HAP-1 (cell line): ENCODE data around the gene MAPKAPK5.
"Not testable (repeated sequence)": the region's sequence is repeated elsewhere in the genome, so short reads cannot be mapped to it uniquely, and the experiment has no call there.

ENCODE experiments used
- DNase-seq, 2 experiments: peaks; one replicate each; pipeline ENCODE4 v3.0.0-alpha.2; 2016 to 2020; ENCODE audit warnings: low spot score in 2 of 2
- H3K27me3 ChIP-seq: fragments of 250-450 bp; sonication (Bioruptor Pico); 2 replicates; pipeline ENCODE4 v1.5.1; 2020; ENCODE audit warnings: low read depth, mild to moderate bottlenecking, moderate library complexity
- H3K36me3 ChIP-seq: fragments of 250-450 bp; sonication (Bioruptor Pico); replicated peaks from 2 replicates; pipeline ENCODE4 v1.5.1; 2020; ENCODE audit warnings: mild to moderate bottlenecking
- H3K4me1 ChIP-seq: fragments of 250-450 bp; sonication (Bioruptor Pico); 2 replicates; pipeline ENCODE4 v1.5.1; 2020; ENCODE audit warnings: mild to moderate bottlenecking
- H3K4me3 ChIP-seq: fragments of 250-450 bp; sonication (Bioruptor Pico); 2 replicates; pipeline ENCODE4 v1.5.1; 2020; ENCODE audit warnings: mild to moderate bottlenecking, moderate library complexity
- H3K9me3 ChIP-seq: fragments of 250-450 bp; sonication (Bioruptor Pico); 2 replicates; pipeline ENCODE4 v1.5.1; 2020; ENCODE audit warnings: mild to moderate bottlenecking, moderate library complexity
- in situ Hi-C: fragments of 300-500 bp; cut with MboI; formaldehyde crosslinking; loops from 3 replicates; pipeline ENCODE4 v1.14.3; 2020; ENCODE audit warnings: low sequenced_read_pairs, inconsistent platforms, mixed read lengths

Gene MAPKAPK5, protein sequence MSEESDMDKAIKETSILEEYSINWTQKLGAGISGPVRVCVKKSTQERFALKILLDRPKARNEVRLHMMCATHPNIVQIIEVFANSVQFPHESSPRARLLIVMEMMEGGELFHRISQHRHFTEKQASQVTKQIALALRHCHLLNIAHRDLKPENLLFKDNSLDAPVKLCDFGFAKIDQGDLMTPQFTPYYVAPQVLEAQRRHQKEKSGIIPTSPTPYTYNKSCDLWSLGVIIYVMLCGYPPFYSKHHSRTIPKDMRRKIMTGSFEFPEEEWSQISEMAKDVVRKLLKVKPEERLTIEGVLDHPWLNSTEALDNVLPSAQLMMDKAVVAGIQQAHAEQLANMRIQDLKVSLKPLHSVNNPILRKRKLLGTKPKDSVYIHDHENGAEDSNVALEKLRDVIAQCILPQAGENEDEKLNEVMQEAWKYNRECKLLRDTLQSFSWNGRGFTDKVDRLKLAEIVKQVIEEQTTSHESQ

DNA sequence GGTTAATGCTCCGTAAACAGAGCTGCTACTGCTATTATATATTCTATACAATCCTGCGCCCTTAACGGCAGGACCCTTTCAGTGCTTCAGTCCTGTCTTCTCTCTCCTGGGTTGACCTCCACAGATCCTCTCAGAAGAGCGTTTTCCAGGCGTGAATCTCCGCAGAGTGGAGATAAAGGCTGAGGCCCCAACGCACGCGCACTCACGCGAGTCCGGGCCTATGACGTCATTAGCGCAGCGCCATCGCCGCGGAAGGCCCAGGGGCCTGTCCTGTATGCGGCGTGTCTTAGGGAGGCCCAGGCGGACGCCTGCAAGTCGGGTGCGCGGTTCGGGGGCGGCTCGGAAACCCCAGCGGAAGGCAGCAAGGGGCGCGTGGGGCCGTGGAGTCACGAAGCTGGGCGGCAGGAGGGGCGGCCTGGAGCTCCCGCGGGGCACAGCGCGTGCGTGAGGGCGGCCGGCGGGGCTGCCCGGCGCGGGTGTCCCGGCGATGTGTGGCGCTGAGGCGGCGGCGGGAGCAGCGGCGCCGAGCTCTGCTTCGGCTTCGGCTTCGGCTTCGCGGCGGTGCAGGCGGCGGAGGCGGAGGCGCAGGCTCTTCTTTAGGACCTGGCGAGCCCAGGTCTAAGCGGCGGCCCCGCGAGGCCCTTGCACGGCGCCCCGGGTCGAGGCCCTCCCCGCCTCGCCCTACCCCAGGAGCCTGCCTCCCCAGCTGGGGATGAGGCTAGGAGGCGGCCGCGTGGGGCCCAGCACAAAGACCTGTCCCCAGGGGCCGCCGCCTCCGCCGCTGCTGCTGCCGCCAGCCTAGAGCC lies at the start of gene MAPKAPK5:
TSS of gene MAPKAPK5 (plus strand) at position 479 of the 806 bp plus-strand sequence. CDS start 506 bp downstream, outside the sequence.
- H3K36me3 ChIP-seq, result peaks cover 40% of the 10 kb centered on the region
- H3K27me3 ChIP-seq, result no peaks in the 10 kb centered on the region
- in situ Hi-C loops, result no loop called here

DNA sequence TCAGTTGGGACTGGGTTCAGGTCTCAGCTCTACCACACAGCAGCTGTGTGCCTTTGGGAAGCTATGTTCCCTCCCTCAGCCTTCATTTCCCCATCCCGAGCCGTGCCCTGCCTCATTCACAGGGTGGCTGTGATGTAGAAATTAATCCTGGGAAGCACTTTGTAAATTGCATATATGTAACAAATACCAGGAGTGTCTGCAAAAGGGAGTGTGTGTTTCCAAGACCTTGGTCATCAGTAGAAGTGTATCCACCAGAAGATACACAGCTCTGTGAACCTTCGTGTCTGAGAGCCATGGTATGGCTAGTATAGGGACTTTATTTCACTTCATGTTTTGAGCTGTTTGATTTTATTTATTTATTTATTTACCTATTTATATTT lies 49.2 kb upstream of the MAPKAPK5 start:
- in situ Hi-C loops, result no loop called here
- Histone ChIP-seq H3K4me3 (no peak overlapping the region), H3K36me3 (no peaks in the 10 kb centered on the region), H3K4me1 (no peaks in the 10 kb centered on the region), H3K27me3 (no peaks in the 10 kb centered on the region), H3K9me3 (no peaks in the 10 kb centered on the region)
- DNase-seq, result no peak

More for the DNA sequence above, at the start of gene MAPKAPK5:
- peaks cover 4% of the 10 kb centered on the region for H3K4me1 ChIP-seq
- H3K4me3 ChIP-seq, result peak within 1 kb of the TSS; percentile 56
- no peaks in the 10 kb centered on the region for H3K9me3 ChIP-seq
- DNase-seq, result peak; percentile 89 to 95

GRCh38 chr12:111798182-111798581 lies 43.8 kb upstream of the MAPKAPK5 start:
- H3K27me3 ChIP-seq, result no peaks in the 10 kb centered on the region
- H3K9me3 ChIP-seq, result no peaks in the 10 kb centered on the region
- H3K4me1 ChIP-seq, result no peaks in the 10 kb centered on the region
- DNase-seq, result no peak
- in situ Hi-C loops, result no loop called here
- no peaks in the 10 kb centered on the region for H3K36me3 ChIP-seq
- H3K4me3 ChIP-seq, result no peak overlapping the region

DNA sequence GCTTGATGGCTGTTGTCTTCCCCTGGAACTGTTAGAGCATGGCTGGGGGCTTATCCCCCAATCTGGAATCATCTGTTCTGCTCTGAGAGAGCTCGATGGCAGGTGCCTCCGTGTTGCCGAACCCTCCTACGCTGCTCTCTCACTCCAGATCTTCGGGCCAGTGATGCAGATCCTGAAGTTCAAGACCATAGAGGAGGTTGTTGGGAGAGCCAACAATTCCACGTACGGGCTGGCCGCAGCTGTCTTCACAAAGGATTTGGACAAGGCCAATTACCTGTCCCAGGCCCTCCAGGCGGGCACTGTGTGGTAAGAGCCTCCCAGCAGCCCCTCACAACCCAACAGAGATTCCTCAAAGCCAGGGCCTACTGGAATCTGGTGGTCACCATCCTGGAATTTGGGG lies 42.3 kb upstream of the MAPKAPK5 start:
- in situ Hi-C loops, result no loop called here
- H3K4me3 ChIP-seq, result no peak overlapping the region
- H3K4me1 ChIP-seq, result no peaks in the 10 kb centered on the region
- H3K36me3 ChIP-seq, result no peaks in the 10 kb centered on the region
- DNase-seq, result no peak
- no peaks in the 10 kb centered on the region for H3K9me3 ChIP-seq
- no peaks in the 10 kb centered on the region for H3K27me3 ChIP-seq

GRCh38 chr12:111803038-111803626 lies 38.9 kb upstream of the MAPKAPK5 start:
- Histone ChIP-seq H3K4me3 (no peak overlapping the region), H3K4me1 (no peaks in the 10 kb centered on the region), H3K9me3 (no peaks in the 10 kb centered on the region), H3K36me3 (no peaks in the 10 kb centered on the region), H3K27me3 (no peaks in the 10 kb centered on the region)
- in situ Hi-C loops, result no loop called here
- no peak for DNase-seq

DNA sequence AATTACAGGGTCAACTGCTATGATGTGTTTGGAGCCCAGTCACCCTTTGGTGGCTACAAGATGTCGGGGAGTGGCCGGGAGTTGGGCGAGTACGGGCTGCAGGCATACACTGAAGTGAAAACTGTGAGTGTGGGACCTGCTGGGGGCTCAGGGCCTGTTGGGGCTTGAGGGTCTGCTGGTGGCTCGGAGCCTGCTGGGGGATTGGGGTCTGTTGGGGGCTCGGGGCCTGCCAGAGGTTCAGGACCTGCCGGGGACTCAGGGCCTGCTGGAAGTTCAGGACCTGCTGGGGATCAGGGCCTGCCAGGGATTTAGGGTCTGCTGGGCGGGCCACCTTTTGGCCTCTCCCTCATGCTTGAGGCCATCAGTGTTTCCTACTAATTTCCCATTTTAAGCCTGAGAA lies 38.2 kb upstream of the MAPKAPK5 start:
- no peaks in the 10 kb centered on the region for H3K27me3 ChIP-seq
- no peak overlapping the region for H3K4me3 ChIP-seq
- no peaks in the 10 kb centered on the region for H3K36me3 ChIP-seq
- H3K9me3 ChIP-seq, result no peaks in the 10 kb centered on the region
- DNase-seq, result no peak
- in situ Hi-C loops, result no loop called here
- H3K4me1 ChIP-seq, result no peaks in the 10 kb centered on the region

DNA sequence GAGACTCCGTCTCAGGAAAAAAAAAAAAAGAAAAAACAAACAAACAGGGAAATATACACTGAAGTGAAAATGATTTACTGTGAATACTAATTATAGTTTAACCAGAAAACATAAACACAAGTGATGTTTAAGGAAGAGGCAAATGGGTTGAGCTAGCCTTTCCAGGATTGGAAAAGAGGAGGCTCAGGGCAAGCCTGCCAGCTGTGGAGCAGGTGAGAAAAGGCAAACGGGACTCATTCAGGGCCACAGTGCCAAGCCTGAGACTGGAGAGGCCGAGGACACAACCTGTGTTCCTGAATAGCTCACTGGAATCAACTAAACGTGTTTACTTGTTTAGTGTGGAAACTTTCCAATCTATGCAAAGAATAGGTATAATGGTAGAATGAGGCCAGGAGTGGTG lies 35.7 kb upstream of the MAPKAPK5 start:
- DNase-seq, result no peak
- Histone ChIP-seq H3K9me3 (no peaks in the 10 kb centered on the region), H3K27me3 (no peaks in the 10 kb centered on the region), H3K4me3 (no peak overlapping the region), H3K4me1 (no peaks in the 10 kb centered on the region), H3K36me3 (no peaks in the 10 kb centered on the region)
- in situ Hi-C loops, result no loop called here

DNA sequence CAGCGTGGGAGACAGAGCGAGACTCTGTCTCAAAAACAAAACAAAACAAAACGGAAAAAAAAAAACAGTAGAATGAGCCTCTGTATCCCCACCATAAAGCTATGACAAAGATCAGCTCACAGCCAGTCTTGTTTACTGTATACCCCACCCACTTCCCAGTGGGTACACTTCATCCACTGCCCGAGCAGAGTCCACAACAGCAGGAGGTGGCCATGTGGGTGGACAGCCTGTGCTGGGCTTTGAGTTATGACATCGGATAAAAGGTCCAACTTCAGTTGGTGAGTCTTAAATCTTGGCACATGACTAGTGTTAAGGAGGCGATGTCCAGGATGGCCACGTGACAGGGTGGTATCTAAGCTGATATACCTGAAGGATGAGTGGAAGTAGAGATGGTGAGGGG lies 34.8 kb upstream of the MAPKAPK5 start:
- in situ Hi-C loops, result no loop called here

DNA sequence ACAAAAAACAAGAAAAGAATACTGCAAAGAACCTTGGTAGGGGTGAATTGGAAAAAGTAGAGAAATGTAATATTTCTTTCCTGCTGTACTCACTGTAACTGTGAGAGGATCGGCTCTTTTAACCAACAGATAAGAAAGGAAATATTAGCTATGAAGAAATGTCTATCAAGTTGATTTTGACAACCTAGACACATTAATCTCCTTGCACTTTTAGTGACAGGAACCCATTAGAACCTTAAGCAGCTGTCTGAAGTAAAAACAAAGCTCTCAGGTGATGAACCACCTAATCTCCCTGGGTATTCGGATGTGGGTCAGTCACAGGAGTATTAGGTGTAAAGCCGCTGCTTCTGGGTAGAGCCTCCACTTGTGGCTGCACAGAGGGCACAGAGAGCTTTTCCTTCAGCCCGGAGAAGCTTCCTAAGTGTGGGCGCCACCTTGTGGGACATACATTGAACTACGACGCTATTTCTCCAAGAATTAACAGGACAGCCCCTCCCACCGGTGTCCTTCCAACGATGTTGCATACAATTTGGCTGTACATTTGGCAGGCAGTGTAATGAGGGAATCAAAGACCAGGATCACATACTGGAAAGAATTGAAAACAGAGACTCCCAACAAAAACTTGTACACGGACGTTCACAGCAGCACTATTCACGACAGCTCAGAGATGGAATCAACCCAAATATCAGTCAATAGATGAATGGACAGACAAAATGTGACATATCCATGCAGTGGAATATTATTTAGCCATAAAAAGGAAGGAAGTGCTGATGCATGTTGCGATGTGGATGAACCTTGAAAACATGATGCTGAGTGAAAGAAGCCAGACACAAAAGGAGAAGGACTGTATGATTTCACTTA lies 28.9 kb upstream of the MAPKAPK5 start:
- in situ Hi-C loops, result loop anchor here (5.0 kb wide), 1 partner anchor 61 kb away; no protein-coding TSS in a partner anchor
- no peaks in the 10 kb centered on the region for H3K36me3 ChIP-seq
- H3K4me3 ChIP-seq, result no peak overlapping the region
- DNase-seq, result peak; percentile 76 to 86
- H3K9me3 ChIP-seq, result no peaks in the 10 kb centered on the region
- no peaks in the 10 kb centered on the region for H3K27me3 ChIP-seq
- peaks cover 6% of the 10 kb centered on the region; the same call in 1 of the 2 replicates for H3K4me1 ChIP-seq

More for the DNA sequence above, 34.8 kb upstream of the MAPKAPK5 start:
- DNase-seq, result no peak
- no peak overlapping the region for H3K4me3 ChIP-seq
- no peaks in the 10 kb centered on the region for H3K36me3 ChIP-seq
- H3K27me3 ChIP-seq, result no peaks in the 10 kb centered on the region
- H3K4me1 ChIP-seq, result no peaks in the 10 kb centered on the region
- H3K9me3 ChIP-seq, result no peaks in the 10 kb centered on the region

DNA sequence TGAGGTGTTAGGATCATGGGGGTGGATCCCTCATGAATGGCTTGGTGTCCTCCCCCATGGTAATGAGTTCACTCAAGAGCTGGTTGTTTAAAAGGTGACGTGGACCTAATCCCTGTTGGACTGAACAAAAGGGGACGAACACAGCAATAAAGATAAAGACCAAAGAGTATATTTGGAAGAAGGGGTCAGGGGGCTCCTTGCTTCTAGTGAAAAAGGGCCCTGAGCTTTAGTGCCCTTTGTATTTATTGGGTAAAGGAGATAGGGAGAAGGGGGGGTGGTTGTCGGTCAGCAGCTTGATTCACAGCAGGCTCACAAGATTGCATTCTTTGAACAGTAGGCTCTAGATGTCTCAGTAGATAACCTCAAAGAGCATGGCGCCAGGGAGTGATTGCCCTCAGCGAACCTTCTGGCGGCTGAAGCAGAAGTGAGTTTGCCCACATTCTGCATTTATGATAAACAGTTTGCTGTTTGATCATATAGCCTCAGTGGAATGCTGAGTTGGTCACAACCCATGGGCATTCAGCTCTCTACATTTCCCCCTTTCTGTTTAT lies 25.9 kb upstream of the MAPKAPK5 start:
- in situ Hi-C loops, result no loop called here
- H3K9me3 ChIP-seq, result no peaks in the 10 kb centered on the region
- H3K4me1 ChIP-seq, result peaks cover 18% of the 10 kb centered on the region
- H3K4me3 ChIP-seq, result no peak overlapping the region
- peak in 1 of 2 experiments; percentile 21 for DNase-seq
- no peaks in the 10 kb centered on the region for H3K27me3 ChIP-seq
- no peaks in the 10 kb centered on the region for H3K36me3 ChIP-seq

GRCh38 chr12:111816898-111817297 lies 25.1 kb upstream of the MAPKAPK5 start:
- H3K27me3 ChIP-seq, DNase-seq, H3K4me3 ChIP-seq, H3K36me3 ChIP-seq, H3K9me3 ChIP-seq, in situ Hi-C loops: not testable (repeated sequence)
- H3K4me1 ChIP-seq, result peaks cover 23% of the 10 kb centered on the region

GRCh38 chr12:111818340-111818739 lies 23.7 kb upstream of the MAPKAPK5 start:
- in situ Hi-C loops, result no loop called here
- H3K4me3 ChIP-seq, result no peak overlapping the region
- H3K27me3 ChIP-seq, result no peaks in the 10 kb centered on the region
- no peaks in the 10 kb centered on the region for H3K36me3 ChIP-seq
- DNase-seq, result no peak
- H3K9me3 ChIP-seq, result no peaks in the 10 kb centered on the region
- peaks cover 23% of the 10 kb centered on the region for H3K4me1 ChIP-seq
